Effector memory CD8-positive, alpha-beta T cell (primary cell): ENCODE measurements around the gene ACSL1.
"Not testable (repeated sequence)": the region's sequence is repeated elsewhere in the genome, so short reads cannot be mapped to it uniquely, and the experiment has no call there.

Experiments used
- ATAC-seq: fragments of 150-1000 bp; cut with Tn5 transposase; replicated peaks from 2 replicates; pipeline ENCODE4 v1.10.0; 2021; ENCODE audit warnings: mild to moderate bottlenecking, moderate library complexity
- DNase-seq, 3 experiments: peaks; one replicate each; pipeline ENCODE4 v3.0.0; 2021
- H3K27ac Mint-ChIP-seq, 2 donors: one replicate each; pipeline ENCODE4 v1.8.0; 2022; ENCODE audit warnings: mild to moderate bottlenecking in 2 of 2, mixed read lengths in 2 of 2, moderate library complexity in 2 of 2
- H3K27me3 Mint-ChIP-seq, 2 donors: one replicate each; pipeline ENCODE4 v1.8.0; 2022; ENCODE audit warnings: mixed read lengths in 2 of 2
- H3K36me3 Mint-ChIP-seq: one replicate; pipeline ENCODE4 v1.8.0; 2022; ENCODE audit warnings: mild to moderate bottlenecking, moderate library complexity, mixed read lengths; ENCODE audit not compliant: insufficient read depth
- H3K4me1 Mint-ChIP-seq, 2 donors: one replicate each; pipeline ENCODE4 v1.8.0; 2022; ENCODE audit warnings: low read depth in 2 of 2, mixed read lengths in 2 of 2
- H3K4me3 Mint-ChIP-seq, 2 donors: one replicate each; pipeline ENCODE4 v1.8.0; 2022; ENCODE audit warnings: mild to moderate bottlenecking in 2 of 2, mixed read lengths in 2 of 2, moderate library complexity in 2 of 2
- H3K9me3 Mint-ChIP-seq, 2 donors: one replicate each; pipeline ENCODE4 v1.8.0; 2022; ENCODE audit warnings: mixed read lengths in 2 of 2

ACSL1 gene

DNA sequence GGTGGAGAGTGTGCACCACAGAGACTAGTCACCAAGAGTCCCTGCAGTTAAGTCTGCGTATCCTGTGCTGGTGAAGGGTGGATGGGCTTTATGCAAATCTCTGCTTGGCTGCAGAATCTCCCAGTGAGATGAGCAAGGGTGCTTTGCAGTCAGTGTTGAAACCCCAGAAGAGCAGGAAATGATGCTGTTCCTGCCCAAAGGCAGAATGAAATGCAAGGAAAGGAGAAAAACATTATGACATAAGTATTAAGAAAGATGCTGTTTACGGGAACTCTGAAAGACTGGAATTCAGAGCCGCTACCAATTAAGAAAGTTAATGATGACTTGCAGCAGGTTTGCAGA lies 25.4 kb upstream of the ACSL1 start:
- DNase-seq (no peak), ATAC-seq (peak; percentile 37)
- H3K36me3 Mint-ChIP-seq = no peaks in the 10 kb centered on the region
- H3K9me3 Mint-ChIP-seq = no peaks in the 10 kb centered on the region
- peaks cover 28 to 37% of the 10 kb centered on the region in 2 donors for H3K27me3 Mint-ChIP-seq
- peaks cover 0 to 4% of the 10 kb centered on the region in 2 donors for H3K4me1 Mint-ChIP-seq
- no peak overlapping the region for H3K4me3 Mint-ChIP-seq
- H3K27ac Mint-ChIP-seq = no peak overlapping the region

DNA sequence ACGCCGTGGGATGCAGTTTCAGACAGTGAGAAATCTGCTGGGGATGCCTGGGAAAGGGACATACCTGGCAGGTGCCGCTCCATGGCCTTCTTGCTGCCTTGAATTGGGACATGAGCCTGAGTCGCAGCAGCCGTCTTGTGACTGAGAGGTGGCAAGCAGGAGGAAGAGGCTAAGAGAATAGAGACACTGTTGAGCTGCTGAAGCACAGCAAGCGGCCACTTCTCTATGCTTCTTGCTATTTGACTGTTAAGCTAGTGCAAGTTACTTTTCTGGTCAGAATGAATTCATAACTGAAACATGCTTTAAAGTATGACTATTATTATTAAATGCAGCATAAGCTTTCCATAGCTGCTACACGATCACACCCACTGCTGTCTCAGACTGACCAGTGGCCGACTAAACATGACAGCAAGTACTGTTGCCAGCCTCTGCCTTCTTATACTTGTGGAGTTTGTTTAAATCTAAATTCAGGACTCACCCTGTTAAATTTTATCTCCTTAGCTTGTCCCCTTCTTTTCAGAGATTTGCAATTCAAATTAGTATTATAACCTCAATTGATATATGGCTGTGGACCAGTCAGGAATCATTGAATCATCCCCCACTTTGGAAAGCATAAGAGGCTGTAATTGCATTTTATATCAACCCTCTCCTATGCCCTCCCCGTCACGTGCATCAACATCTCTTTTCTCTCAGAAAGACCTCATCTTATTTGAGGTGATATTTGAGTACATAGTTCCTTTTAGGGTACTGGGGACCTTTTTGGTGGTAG lies 24.8 kb upstream of the ACSL1 start:
- peaks cover 29 to 39% of the 10 kb centered on the region in 2 donors for H3K27me3 Mint-ChIP-seq

DNA sequence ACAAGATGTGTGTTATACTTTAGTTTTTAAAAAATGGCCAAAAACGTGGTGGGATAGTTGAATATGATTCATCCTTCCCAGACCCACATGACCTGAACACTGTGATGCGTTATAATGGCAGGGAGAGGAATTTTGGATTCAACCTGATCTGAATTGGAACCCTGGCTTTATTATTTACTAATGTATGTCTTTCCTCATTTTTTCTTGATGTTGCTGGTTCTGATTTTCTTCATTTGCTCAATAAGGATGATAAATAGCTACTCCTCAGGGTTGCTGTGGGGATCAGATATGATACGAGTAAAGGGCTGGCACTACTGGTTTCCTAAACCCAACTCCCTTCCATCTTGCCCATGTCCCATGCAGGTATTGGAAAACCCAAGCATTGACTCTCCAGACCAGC lies 24.2 kb upstream of the ACSL1 start:
- H3K27me3 Mint-ChIP-seq = peaks cover 31 to 34% of the 10 kb centered on the region in 2 donors
- ATAC-seq (no peak), DNase-seq (no peak)
- no peaks in the 10 kb centered on the region for H3K36me3 Mint-ChIP-seq
- H3K27ac Mint-ChIP-seq = no peak overlapping the region
- peaks cover 0 to 4% of the 10 kb centered on the region in 2 donors for H3K4me1 Mint-ChIP-seq
- no peak overlapping the region for H3K4me3 Mint-ChIP-seq
- H3K9me3 Mint-ChIP-seq = no peaks in the 10 kb centered on the region

More for the DNA sequence above, 24.8 kb upstream of the ACSL1 start:
- Mint-ChIP-seq H3K27ac (no peak overlapping the region), H3K36me3 (no peaks in the 10 kb centered on the region), H3K9me3 (no peaks in the 10 kb centered on the region), H3K4me3 (no peak overlapping the region), H3K4me1 (peaks cover 0 to 4% of the 10 kb centered on the region in 2 donors)
- ATAC-seq (no peak), DNase-seq (no peak)

DNA sequence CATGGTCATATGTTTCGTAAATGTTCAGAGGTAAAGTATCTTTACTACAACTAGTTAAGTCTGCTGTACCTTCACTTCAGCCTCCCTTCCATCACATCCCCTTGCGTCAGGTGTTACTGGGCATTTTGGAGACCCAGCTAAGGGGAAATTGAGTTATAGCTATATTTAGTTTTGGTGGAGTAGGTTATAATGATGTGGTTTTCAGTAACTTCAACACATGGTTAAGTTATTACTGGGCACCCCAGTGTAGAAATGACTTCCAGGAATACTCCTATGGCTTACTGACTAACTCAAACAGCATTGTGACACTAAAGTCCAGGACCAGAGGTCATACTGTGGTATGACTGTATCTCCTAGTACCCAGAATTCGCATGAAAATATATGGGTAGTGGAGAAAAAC lies 23.4 kb upstream of the ACSL1 start:
- no peak for DNase-seq
- Mint-ChIP-seq H3K36me3 (no peaks in the 10 kb centered on the region), H3K9me3 (no peaks in the 10 kb centered on the region), H3K4me3 (no peak overlapping the region), H3K27me3 (peaks cover 32 to 40% of the 10 kb centered on the region in 2 donors), H3K4me1 (no peaks in the 10 kb centered on the region), H3K27ac (no peak overlapping the region)
- ATAC-seq = no peak

DNA sequence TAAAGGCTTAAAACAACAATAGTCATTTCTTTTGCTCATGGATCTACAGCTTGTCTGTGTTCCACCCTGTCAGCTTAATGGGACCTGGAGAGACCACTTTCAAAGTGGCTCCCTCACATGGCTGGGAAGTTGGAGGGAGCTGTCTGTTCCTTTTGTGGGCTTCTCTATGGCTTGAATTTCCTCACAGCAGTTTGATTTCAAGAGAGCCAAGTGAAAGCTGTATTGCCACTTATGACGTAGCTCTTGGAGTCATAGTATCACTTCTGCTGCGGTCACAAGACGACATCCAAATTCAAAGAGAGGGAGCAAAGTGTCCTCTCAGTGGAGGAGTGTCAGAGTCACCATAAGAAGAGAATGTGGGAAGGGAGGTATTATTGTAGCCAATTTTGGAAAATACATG lies 22.7 kb upstream of the ACSL1 start:
- peaks cover 32 to 46% of the 10 kb centered on the region in 2 donors for H3K27me3 Mint-ChIP-seq
- DNase-seq (no peak), ATAC-seq (no peak)
- H3K4me1 Mint-ChIP-seq = no peaks in the 10 kb centered on the region
- no peaks in the 10 kb centered on the region for H3K9me3 Mint-ChIP-seq
- H3K27ac Mint-ChIP-seq = no peak overlapping the region
- no peaks in the 10 kb centered on the region for H3K36me3 Mint-ChIP-seq
- no peak overlapping the region for H3K4me3 Mint-ChIP-seq

DNA sequence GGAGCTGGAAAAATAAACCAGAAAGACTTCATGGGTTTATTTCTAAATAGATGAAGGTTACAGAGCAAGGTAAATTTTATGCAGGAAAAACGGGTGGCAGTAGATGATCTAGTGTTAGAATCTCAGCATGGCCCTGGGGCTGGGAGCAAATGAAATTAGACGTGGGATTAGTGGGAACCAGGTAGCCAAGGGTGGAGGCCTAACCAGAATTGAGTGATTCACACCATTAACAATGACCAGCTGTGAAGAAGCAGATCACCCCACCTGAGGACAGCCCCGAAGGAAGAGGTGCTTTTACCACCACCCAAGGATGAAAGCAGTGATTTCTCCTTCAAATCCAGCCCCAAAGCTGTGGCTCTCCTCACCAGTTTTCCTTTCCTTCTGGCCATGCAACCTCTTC lies 20.8 kb upstream of the ACSL1 start:
- DNase-seq = no peak
- Mint-ChIP-seq H3K27ac (no peak overlapping the region), H3K27me3 (peaks cover 34 to 62% of the 10 kb centered on the region in 2 donors), H3K36me3 (no peaks in the 10 kb centered on the region), H3K9me3 (no peaks in the 10 kb centered on the region), H3K4me1 (no peaks in the 10 kb centered on the region), H3K4me3 (no peak overlapping the region)
- ATAC-seq = no peak

DNA sequence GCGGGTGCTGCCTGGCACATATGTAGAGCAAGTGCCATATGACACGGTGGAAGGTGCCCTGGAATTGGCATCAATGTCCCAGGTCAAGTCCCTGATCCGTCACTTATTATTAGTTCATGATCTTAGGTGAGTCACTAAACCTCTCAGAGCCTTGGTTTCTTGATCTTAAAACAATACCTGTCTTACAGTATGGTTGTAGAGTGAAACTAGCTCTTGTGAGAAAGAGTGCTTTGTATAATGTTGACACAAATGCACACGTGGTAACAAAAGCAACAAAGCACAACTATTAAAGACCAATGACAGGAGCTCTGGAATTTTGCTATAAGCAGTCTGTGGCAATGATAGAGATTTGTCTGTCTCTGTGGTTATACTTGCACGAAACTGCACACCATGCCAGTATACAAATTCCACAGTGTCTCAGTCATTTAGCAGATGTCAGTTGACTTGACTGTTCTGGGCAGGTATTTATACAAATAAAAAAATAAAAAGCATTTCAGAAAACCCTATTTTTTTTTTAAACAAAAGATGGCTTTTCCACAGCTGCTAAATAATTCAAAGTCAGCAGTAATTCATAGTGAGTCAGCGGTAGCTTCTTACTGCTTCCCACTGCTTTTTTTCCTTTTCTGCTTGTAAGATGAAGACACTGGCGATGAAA lies 19.7 kb upstream of the ACSL1 start:
- Mint-ChIP-seq H3K27me3 (peaks cover 41 to 61% of the 10 kb centered on the region in 2 donors), H3K4me3 (no peak overlapping the region), H3K9me3 (no peaks in the 10 kb centered on the region), H3K4me1 (no peaks in the 10 kb centered on the region), H3K36me3 (no peaks in the 10 kb centered on the region), H3K27ac (no peak overlapping the region)
- ATAC-seq = no peak
- DNase-seq = no peak

DNA sequence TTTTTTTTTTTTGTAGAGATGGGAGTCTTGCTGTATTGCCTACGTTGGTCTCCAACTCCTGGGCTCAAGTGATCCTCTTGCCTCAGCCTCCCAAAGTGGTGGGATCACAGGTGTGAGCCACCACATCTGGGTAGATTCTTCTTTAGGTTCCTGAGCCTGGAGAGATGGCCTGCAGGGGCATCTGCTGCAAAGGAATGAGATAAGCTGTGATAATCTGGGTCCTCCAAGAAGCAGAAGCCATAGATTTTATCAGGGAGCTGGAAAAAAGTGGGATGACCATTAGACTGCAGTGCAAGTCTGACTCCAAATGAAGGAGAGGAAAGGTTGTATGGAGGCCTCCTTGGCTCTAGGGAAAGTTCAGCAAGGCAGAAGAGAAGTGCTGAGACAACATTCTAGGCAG lies 19.0 kb upstream of the ACSL1 start:
- no peak overlapping the region for H3K4me3 Mint-ChIP-seq
- DNase-seq (no peak), ATAC-seq (no peak)
- no peaks in the 10 kb centered on the region for H3K4me1 Mint-ChIP-seq
- H3K36me3 Mint-ChIP-seq = no peaks in the 10 kb centered on the region
- peaks cover 41 to 54% of the 10 kb centered on the region in 2 donors for H3K27me3 Mint-ChIP-seq
- H3K27ac Mint-ChIP-seq = no peak overlapping the region
- no peaks in the 10 kb centered on the region for H3K9me3 Mint-ChIP-seq

DNA sequence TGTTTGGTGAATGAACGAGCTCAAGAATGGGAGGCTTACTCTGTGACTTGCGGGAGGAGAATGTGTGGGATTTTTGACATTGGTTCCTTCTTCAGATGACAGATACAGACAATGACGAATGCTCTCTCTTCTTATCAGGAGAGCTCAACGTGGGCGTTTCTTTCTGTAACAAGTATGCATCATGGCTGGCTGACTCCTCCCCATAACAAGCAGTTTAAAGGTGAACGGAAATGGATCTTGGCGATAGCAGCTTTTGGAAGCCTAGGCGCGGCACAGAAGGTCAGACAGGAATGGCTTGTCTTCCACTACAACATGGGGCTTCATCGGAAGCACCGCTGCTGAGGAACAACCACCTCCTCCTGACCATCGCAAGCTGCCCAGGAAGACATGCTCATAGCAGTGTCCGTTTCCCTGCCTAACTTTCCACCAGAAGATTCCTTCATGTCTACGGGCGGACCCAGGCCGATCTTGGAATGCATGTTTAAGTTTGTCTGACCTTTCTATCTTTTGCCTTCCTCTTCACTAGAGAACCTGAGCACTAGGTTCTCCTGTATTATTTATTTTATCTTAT lies 18.3 kb upstream of the ACSL1 start:
- ATAC-seq (no peak), DNase-seq (no peak)
- Mint-ChIP-seq H3K9me3 (no peaks in the 10 kb centered on the region), H3K4me3 (no peak overlapping the region), H3K36me3 (no peaks in the 10 kb centered on the region), H3K27ac (no peak overlapping the region), H3K4me1 (no peaks in the 10 kb centered on the region), H3K27me3 (peaks cover 41 to 55% of the 10 kb centered on the region in 2 donors)

DNA sequence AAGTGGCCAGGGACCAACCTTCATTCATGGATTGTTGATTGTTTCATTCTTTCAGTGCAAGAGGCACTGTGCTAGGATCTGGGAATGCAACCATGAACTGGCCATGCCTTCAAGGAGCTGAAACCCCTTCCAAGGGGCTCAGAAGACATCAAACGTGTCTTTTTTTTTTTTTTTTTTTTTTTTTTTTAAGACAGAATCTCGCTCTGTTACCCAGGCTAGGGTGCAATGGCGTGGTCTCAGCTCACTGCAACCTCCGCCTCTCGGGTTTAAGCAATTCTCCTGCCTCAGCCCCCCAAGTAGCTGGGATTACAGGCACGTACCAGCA lies 13.3 kb upstream of the ACSL1 start:
- not testable (repeated sequence) for DNase-seq, ATAC-seq, H3K4me1 Mint-ChIP-seq, H3K27ac Mint-ChIP-seq, H3K9me3 Mint-ChIP-seq, H3K4me3 Mint-ChIP-seq, H3K36me3 Mint-ChIP-seq
- H3K27me3 Mint-ChIP-seq = peaks cover 16 to 39% of the 10 kb centered on the region in 2 donors

DNA sequence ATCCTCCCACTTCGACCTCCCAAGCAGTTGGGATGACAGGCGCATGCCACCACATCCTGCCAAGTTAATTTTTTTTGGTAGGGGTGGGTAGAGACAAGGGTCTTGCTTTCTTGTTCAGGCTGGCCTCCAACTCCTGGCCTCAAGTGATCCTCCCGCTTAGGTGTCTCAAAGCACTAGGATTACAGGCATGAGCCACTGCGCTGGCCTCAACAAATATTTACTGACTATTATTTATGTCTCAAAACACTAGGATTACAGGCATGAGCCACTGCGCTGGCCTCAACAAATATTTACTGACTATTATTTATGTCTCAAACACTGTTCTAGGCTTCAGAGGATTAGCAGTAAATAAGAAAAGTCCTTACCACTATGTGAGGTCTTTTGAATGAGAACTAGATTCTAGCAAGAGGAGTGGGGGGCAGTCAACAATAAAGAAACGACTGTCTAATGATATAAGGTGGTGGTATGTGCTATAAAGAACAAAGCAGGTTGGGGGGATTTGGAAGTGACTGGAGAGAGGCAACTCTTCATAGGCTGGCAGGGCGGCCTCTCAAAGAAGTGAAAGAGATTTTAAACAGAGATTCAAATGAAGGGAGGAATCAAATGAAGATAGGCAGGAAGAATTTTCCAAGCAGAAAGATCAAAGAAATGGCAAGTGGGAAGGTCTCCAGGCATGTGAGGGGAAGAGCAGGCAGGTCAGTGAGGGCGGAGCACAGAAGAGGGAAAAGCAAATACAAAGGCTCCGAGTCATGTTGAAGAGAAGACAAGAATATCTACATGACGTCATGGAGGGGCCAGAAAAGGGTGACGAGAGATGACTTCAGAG lies 12.7 kb upstream of the ACSL1 start:
- no peak for ATAC-seq
- DNase-seq = no peak
- Mint-ChIP-seq H3K4me1 (no peaks in the 10 kb centered on the region), H3K36me3 (no peaks in the 10 kb centered on the region), H3K27me3 (peaks cover 10 to 34% of the 10 kb centered on the region in 2 donors), H3K27ac (no peak overlapping the region), H3K4me3 (no peak overlapping the region), H3K9me3 (no peaks in the 10 kb centered on the region)

DNA sequence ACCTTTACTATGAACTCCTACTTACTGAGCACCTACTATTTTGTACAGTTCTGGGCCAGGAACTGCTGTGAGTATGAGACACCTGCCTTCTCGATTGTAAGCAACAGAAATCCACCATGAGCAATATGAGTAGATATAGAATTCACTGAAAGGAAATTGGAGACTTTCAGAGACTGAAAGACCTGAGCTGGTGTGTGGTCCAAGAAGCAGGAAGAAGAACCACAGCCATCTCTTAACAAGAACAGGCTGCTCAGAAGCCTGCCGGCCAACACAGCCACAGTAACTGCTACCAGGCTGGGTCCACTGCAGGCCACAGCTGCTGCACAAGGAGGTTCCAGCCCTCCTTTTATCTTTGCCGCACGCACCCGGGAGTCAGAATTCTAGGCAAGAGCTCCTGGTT lies 10.8 kb upstream of the ACSL1 start:
- peaks cover 7 to 19% of the 10 kb centered on the region in 2 donors for H3K27me3 Mint-ChIP-seq
- ATAC-seq = no peak
- no peaks in the 10 kb centered on the region for H3K36me3 Mint-ChIP-seq

DNA sequence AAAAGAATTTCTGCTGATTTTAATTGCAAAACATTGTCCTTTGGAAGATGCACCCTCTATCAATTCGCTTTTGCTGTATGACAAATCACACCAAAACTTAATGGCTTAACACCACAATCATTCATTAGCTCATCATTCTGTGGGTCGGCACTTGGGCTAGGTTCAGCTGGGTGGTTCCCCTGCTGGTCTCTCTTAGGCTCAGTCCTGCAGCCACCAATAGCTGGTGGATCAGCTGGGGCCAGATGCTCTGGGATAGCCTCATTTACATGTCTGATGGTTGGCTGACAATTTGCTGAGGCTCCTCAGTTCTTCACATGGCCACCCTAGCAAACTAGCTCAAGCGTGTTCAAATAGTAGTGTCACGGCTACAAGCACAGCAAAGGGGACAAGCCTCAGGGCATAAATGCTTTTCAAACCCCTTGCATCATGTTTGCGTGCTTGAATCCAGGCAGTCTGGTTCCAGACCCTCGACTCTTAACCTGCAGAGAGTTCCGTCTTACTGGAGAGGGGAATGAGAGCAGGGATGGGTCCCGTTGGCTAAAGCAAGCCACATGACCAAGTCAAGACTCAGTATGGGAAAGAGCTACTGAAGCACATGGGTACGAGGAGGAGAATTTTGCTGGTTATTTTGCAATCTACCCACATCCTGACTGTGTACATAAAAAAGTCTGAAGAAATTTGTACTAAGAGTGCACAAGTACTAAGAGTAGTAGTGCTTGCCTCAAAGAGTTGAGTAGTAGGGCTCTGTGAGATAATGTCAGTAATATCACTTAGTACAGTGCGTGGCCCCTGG lies 7.5 kb upstream of the ACSL1 start:
- DNase-seq = no peak
- no peaks in the 10 kb centered on the region for H3K36me3 Mint-ChIP-seq
- no peak overlapping the region for H3K4me3 Mint-ChIP-seq
- no peaks in the 10 kb centered on the region for H3K4me1 Mint-ChIP-seq
- ATAC-seq = no peak
- H3K9me3 Mint-ChIP-seq = no peaks in the 10 kb centered on the region
- H3K27ac Mint-ChIP-seq = no peak overlapping the region
- H3K27me3 Mint-ChIP-seq = peaks cover 0 to 10% of the 10 kb centered on the region in 2 donors

More for the DNA sequence above, 10.8 kb upstream of the ACSL1 start:
- H3K9me3 Mint-ChIP-seq = no peaks in the 10 kb centered on the region
- H3K4me3 Mint-ChIP-seq = no peak overlapping the region
- no peak overlapping the region for H3K27ac Mint-ChIP-seq
- H3K4me1 Mint-ChIP-seq = no peaks in the 10 kb centered on the region
- DNase-seq = no peak
